HG02973 (cell line): ENCODE data around the gene GPC5.
A peak's percentile ranks its signal among the peaks of the same experiment; 100 is the strongest.
"Not testable (repeated sequence)": the region's sequence is repeated elsewhere in the genome, so short reads cannot be mapped to it uniquely, and the experiment has no call there.

Experiments
- ATAC-seq: cut with Tn5 transposase; IDR thresholded peaks from one replicate; pipeline ENCODE4 v1.9.1; 2021; ENCODE audit warnings: moderate library complexity; ENCODE audit not compliant: unreplicated experiment

The GPC5 gene

GRCh38 chr13:91398413-91399188 is at the start of gene GPC5:
Gene GPC5, plus strand, starts transcription at chr13:91398621.
- peak; percentile 98 for ATAC-seq

DNA sequence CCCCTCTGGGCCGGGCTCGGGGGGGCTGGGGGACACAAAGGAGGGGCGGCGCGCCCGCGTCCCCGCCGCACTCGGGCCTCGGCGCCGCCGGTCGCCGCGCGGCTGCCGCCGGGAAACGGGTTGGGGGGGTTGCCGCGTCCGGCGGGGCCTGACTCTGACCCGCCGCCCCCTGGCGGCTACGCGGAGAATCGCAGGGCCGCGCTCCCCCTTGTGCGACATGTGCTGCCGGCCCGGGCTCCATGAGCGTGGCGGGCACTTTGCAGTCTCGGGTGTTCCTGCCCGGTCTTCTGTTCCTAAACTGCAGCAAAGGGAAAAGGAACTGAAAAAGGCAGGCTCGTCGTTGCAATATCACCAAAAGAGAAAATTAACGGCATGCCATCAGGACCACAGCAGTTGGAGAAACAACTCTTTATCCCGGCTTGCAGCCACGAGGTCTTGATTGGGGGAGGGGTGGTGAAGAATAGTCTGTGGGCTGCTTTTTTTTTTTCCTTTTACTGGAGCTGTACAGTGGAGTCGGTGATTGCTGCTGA is 49.5 kb upstream of the GPC5 start:
- ATAC-seq, result peak; percentile 51

GRCh38 chr13:91349992-91350911 is 48.2 kb upstream of the GPC5 start:
- no peak for ATAC-seq

DNA sequence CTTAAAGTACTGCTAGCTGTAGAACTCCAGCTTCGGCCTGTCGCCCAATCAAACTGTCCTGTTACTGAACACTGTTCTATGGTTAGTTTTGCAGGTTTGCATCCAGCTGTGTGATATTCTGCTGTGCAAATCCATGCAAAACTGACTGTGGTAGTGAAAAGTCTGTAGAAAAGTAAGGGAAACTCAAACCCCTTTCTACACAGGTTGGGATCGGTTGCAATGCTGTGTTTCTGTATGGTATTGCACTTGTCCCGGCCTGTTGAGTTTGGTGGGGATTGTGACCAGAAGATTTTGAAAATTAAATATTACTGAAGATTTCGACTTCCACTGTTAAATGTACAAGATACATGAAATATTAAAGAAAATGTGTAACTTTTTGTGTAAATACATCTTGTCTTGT is 47.3 kb upstream of the GPC5 start:
- ATAC-seq, result no peak

- no peak for ATAC-seq
Measured at GRCh38 chr13:91351980-91352379, 46.4 kb upstream of the GPC5 start.

- not testable (repeated sequence) for ATAC-seq
Measured at GRCh38 chr13:91352891-91353290, 45.5 kb upstream of the GPC5 start.

GRCh38 chr13:91353494-91353893 is 44.9 kb upstream of the GPC5 start:
- no peak for ATAC-seq

DNA sequence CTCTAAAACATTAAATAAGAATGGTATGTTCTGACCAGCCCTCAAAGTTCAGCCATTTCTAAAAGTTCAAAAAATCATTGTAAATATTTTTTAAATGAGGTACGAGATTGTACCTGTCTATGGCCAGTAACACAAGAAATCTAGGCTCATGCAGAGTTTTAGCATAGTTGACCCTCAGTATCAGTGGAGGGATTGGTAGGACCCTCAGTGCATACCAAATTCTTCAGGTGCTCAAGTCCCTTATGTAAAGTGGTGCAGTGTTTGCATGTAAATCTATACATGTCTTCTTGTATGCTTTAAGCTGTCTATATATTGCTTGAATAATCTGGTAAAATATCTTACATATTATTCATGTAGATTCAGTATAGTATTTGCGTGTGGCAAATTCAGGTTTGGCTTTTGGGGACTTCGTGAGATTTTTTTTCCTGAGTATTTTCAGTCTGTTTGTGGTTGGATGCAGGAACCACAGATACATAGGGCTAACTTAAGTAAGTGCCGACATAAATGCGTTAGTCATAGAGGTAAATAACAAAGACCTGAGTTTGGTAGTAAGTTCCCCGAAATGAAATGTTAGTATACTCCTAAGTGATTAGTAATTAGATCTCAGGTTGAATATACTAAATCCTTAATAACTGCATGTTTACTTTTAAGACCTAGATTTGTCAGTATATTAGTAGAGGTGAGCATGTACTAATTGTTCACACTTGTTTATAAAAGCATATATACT is 43.2 kb upstream of the GPC5 start:
- no peak for ATAC-seq

GRCh38 chr13:91355826-91356710 is 42.4 kb upstream of the GPC5 start:
- ATAC-seq, result no peak

- ATAC-seq, result no peak
Measured at GRCh38 chr13:91356919-91357612, 41.4 kb upstream of the GPC5 start.

DNA sequence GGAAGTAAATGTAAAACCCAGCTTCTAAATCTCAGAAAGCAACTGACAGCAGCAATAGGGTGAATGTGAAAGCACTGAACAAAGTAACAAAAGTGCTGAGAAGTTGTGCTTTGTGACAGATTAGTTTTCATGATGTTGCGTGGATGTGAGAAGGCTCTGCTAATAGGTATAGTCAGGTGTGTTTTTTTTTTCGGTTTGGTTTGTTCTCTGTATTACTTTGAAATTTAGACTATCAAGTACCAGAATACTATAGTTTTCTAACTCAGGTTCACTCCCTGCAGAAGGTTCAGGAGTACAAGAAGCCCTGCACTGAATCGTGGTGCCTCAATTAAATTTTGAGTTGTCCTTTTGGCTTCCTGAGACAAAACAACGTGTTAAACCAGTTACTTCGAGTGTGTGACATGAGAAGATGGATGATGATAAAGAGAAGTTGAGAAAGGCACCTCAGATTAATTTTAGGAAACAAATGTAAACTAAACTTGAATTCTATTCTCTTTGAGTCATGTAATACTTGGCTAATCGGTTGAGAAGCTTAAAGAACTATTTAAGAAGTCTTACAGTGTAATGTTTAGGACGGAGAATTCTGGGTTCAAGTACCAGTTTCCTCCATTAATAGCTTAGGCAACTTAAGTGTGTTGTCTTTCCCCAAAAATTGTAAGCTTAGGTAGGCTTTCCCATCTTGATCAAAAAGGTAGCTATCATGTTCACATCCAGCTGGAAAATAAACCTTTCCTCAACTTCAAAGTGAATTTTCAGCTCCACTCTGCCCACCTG is 40.6 kb upstream of the GPC5 start:
- ATAC-seq, result no peak

GRCh38 chr13:91358387-91358782 is 40.0 kb upstream of the GPC5 start:
- no peak for ATAC-seq

DNA sequence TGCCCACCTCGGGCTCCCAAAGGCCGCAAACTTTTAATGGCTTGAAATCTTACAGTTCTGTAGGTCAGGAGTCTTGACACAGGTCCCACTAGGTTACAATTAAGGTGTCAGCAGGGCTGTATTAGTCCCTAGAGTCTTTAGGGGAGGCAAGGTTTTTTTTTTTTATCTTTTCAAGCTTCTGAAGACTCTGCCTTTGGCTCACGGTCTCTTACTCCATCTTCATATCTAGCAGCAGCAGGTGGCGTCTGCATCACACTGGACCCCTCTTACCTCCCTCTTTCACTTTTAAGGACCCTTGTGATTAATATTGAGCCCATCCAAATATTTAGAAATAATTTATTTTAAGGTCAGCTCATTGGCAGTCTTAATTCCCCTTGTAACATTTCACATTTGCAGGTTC is 39.3 kb upstream of the GPC5 start:
- ATAC-seq, result no peak

DNA sequence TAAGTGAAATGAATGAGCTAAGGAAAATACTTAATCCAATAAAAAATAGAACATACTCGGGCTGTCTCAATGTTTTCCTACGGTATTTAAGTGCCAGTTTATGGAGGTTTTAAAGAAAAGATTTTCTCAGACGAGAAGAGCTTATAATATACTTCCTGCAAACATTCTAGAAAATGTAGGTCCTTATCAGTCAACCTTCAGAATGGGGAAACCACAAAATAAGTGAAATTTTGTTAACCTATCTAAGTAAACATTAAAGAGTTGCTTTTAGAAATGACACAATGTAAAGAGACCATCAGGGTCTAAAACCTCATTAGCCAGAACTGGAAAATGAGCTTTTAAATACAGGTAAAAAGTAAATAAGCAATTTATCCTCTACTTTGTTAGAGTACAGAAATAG is 38.8 kb upstream of the GPC5 start:
- no peak for ATAC-seq

GRCh38 chr13:91360246-91360751 is 38.1 kb upstream of the GPC5 start:
- no peak for ATAC-seq

GRCh38 chr13:91361755-91362271 is 36.6 kb upstream of the GPC5 start:
- ATAC-seq, result no peak

DNA sequence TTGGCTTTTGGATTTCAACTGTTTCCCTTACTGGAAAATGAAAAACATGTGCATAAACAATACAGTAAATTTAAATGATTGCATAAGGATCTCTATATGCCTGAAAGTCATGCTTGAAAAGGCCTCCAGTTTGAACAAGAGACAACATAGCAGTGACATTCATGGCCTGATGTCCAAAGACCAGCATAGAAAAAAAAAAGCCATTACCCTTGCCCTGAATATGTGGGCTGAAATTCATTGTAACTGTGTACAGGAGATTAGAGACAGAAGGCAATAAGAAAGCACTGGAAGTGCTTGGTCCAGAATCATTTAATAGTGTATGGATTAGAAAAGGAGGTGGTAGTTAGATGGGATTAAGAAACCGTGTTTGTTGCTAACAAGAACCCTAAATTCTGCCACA is 35.5 kb upstream of the GPC5 start:
- ATAC-seq, result no peak

DNA sequence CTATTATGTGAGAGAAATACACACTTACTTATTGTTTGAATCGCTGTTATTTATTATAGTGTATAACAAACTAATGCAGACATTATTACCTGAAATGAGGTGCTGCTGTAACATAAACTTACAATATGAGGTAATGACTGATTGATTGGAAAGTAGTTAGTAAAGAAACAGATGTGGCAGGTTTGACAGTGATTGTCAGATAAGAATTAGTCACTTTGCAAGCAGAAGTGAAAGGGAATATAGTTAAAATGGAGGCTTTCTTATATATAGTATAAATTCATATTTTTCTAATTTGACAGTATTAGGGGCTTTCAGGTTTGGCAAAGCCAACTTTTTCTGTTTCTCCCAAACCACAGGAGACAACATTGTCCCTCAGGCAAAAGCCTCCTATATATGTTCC is 30.3 kb upstream of the GPC5 start:
- ATAC-seq, result no peak
